ENCODE measurements around the gene PDE2A.

Gene PDE2A

DNA sequence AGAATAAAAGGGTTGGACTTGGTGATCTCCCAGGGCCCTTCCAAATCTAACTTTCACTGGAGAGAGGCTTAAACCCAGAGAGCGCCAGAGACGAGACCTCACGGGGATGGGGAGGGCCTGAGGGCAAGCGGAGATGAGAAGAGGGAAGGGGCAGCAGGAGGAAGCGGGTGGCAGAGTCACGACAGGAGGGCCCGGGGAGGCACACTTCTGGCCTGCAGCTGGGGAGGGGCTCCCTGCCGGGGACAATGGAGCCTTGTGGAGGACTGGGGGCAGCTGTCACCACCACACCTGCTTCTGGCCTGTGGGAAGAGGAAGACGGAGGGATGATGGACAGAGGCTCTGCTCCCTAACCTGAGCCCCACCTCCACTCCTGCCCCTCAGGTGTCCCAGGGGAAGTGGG is 40.2 kb downstream of the PDE2A start:
- no peak for DNase-seq

DNA sequence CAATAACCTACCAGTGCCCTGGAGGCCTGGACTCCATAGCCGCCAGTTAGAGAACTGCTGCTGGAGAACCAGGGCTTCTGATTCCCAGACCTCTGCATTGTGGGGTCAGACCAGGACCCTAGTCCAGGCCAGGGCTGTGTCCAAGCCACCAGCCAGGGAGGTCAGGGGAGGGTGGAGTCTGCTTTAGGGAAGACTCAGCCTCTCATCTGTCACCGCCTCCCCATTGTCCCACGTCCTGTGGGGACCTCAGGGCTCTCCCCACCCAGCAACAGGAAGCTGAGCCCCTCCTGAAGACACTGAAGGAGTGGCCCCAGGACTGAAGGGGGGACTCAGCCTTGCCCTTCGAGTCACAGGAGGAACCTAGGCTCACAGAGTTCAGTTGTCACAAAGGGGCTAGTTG is 41.2 kb downstream of the PDE2A start:
- DNase-seq: no peak

DNA sequence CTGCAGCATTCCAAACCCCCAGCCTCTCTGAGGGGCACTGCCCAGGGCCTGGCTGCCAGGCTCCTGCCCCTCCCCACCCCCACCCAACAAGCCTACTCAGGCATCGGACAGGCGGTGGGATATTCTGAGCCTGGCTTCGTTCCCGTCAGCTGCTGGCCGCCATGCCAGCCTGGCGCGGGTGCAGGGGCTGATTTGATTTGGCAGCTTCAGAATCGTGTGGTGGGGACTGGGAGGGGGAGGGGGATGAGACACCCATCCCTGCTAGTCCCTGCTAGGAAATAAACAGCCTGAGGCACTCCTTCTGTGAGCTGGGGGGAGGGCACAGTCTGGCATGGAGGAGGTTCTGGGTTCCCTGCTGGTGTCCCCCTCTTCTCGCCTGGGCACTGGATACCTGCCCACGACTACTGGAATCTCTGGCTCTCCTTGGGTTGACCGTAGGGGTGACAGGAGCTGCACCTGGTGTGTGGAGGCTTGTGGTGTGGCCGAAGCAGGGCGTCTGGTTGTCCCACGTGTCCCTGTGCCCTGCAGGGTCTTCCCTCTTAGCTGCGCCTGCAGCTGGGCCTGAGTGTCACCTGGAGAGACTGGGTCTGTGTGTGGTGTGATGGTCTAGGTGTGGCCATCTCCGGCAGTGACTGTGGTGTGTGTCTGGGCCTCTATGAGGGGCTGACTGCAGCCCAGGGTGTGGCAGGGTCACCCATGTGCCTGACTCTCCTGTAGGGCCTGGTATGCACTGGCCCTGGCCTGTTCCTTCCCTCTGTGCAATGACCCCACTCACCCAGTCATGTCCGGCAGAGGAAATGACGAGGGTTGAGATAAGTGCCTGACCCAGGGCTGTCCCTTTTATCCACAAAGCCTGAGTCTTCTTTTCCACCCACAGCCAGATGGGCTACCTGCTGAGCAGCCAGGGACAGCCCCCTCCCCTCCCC is 42.2 kb downstream of the PDE2A start:
- no peak for DNase-seq

DNA sequence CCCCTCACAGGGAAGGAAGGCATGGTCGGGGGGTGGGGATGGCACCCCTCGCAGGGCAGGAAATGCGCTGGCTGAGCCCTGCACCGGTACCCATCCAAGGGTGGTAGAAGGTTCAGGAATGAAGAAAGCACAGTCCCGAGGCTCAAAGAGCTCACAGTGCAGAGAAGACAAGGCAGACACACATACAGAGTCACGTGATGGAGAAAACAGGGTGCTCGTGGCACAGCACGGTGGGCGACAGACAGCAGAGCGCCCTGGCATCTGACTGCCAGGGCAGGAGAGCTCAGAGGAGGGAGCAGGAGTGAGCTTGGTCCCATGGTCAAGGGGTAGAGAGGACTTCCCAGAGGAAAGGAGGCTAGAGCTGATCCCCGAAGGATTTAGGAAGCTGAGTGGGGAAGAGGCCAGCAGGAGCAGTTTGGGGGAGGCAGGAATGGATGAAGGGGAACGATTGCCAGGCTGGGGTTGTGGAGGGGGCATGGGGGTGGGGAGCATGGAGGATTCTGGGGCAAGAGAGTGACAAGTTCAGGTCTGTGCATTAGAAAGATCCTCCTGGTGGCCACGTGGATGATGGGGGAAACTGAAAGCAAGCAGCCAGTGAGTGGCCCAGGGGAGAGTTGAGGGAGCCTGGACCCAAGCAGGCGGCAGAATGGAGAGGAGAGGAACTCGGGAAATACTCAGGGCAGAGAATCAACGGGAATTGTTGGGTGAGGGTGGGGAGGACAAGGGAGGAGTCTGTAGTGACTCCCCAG is 43.9 kb downstream of the PDE2A start:
- no peak for DNase-seq

DNA sequence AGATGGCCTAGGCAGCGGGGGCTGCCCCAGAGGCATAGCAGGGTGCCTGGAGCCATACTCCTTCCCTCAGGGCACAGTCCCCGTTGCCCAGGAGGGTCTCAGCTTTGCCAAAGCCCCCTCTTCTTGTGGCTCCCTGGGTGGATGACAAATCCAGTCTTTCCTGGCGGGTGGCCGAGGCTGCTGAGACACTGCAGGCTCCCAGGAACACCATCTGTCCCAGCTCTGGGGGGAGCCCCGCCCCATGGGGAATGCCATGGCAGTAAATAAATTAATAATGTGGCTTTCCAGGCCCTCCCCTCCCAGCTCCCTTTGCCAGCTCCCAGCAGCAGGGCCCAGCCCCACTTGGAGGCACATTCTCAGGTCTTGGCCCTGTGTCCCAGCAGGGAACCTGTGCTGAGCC is 45.0 kb downstream of the PDE2A start:
- DNase-seq: no peak

DNA sequence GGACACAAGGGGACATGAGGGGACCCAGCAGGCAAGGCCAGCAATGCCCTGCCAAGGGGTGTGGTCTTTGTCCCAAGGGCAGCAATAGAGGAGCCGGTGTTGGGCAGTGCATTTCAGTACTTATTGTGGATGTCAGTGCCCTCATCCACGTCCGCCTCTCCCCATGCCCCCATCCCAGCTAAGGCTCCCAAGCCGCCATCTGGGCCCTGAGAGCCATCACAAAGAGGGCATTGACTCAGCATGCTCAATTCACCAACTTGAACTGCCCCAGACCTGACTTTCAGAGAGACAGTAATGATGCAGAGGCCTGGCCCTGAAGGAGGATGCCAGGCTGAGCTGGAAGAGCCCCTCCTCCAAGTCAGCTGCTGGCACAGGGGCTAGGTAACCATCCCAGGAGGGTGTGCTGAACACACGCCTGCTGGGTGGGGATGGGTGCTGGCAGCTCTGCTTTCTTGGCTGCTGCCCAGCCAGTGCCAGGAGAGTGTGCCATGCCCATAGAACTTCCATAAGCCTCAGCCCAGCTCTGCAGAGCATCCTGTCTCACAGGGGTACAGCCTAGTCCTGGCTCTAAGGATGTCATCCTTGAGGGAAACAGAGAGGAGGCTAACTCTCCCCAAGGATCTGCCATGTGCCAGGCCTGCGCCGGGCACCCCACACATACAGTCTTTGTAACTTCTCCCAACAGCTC is 46.5 kb downstream of the PDE2A start:
- DNase-seq: no peak

DNA sequence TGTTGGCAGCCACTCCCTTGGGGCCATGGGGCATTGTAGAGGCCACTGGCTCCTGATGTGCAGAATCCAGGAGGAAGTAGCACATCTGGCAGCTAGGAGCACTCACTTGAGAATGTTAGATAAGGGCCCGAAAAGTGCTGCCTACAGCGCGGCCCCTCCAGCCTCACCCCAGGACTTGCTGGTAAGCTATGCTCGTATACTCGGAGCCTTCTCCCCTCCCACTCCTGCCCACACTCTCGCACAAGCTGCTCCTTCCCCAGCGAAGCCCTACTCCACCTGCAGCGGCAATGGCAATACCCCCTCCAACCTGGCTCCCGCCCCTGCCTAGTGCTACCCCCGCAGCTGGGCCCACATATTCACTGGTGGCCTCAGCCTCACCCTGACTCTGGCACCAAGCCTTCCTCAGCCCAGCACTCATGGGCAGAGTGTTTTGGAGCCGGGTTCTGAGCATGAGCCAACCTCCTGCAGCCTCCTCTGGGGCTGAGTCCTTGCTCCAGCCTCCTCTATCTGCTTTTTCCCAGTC is 47.7 kb downstream of the PDE2A start:
- DNase-seq: no peak

DNA sequence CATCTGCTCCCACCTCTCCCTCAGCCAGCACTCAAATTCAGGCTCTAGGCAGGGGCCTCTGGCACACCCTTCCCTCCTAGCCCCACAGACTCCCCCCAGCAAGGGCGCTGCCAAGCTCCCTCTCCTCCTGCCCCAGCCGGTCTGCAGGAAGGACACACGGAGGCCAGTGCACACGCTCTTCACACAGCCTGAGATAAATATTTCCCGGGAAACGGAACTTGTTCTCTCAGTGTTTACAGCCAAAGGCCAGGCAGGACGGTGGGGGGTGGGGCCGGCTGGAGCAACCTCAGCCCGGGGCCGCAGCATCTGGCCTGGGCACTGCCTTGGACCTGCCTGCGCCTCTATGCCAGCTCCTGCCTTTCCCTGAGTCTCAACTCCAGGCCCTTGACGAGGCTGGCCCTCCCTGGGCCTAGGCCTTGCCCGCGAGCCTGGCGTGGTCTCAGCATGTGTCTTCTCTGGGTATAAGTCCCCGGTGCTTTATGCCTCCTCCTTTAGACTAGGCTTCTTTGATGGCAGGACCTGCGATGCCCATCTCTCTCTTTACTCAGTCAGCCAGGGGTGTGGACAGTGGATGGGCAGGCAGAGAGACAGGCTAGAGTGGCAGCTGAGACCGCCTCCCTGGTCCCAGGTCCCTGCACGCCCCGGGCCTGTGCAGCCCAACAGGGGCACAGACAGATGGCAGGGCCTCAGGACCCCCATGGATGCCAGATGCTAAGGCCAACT is 48.4 kb downstream of the PDE2A start:
- no peak for DNase-seq

DNA sequence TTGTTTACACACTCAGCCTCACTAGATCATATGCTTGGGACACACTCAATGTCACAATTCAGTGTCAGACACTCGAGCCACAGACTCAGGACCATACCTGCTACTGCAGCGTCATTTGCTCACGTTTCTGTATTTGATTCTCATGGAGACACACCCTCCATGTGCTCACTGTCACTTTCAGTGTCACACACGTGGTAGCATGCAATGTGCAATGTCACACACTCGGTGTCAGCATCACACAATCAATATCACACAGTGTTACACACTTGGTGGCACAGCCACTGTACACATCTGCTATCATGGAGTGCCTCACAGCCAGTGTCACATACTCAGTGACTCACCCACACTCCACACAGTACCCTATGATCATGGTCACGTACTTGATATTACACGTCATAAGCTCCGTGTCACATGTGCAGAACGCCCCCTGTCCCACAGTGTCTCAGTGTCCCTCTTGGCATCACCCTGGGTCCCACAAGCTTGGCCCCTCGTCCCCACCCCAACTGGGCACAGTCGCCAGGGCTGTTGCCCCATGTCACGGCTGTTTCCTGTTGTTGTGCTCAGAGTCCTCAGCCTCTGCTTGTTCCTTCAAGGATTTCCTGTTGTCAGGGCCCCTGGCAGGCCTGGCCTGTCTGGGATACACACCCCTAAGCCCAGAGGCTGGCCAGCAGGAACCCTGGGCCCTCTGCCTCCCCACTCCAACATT is 49.6 kb downstream of the PDE2A start:
- no peak for DNase-seq

DNA sequence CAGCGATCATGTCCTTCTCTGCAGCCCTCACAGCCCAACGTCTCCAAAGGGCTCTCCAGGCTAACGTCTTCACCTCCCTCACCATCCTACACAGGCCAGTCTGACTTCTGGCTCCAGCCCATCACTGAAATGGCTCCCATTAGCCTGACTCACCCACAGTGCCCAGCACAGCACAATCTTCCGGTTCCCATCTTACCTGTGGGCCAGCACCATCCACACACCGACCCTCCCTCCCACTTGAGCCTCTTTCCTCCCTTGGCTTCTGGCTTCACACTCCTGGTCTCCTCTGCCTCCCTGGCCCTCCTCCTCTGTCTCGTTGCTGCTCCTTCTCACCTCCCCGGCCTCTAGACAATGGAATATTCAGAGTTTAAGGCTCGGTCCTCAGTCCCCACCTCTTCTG is 51.2 kb downstream of the PDE2A start:
- DNase-seq: no peak

DNA sequence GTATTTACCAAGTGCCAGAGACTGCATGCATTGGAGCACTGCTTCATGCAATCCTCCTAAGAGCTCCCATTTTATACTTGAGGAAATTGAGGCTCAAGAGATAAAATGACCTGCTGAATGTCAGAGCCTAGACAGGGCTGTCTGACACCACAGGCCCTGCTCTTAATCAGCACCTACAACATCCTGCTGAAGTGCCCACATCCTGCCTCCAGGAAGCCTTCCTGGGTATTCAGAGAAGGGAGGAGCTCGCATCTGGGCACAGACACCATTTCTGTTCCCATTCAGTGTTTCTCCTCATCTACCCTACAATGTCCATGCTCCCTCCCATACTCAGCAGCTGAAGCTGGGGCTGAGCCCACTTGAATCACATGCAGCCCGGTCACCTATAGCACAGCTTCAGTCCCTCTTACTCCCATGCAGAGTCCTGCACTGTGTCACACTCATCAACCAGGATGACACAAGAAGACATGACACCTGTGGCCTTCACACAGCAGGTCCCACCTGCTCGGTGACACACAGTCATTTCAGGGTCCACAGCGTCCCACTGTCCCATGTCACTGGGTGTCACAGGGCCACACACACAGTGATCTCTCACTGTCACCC is 53.1 kb downstream of the PDE2A start:
- DNase-seq: no peak

DNA sequence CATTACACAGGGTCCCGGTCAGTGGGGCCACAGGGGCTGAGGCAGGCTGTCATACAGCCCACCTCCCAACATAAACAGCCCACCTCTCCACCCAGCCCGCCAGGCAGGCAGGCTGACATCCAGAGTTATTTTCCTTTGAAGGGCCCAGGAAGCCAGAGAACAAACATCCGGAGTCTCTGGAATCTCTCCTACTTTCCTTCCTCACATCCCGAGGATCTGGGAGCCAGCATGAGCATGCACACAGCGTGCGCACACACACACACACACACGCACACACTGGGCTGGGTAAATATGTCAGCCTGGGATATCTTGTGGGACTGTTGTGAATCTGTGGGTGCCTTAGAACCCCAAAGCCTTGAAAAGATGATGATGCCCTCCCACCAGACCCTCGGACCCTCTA is 55.4 kb downstream of the PDE2A start:
- DNase-seq: no peak

DNA sequence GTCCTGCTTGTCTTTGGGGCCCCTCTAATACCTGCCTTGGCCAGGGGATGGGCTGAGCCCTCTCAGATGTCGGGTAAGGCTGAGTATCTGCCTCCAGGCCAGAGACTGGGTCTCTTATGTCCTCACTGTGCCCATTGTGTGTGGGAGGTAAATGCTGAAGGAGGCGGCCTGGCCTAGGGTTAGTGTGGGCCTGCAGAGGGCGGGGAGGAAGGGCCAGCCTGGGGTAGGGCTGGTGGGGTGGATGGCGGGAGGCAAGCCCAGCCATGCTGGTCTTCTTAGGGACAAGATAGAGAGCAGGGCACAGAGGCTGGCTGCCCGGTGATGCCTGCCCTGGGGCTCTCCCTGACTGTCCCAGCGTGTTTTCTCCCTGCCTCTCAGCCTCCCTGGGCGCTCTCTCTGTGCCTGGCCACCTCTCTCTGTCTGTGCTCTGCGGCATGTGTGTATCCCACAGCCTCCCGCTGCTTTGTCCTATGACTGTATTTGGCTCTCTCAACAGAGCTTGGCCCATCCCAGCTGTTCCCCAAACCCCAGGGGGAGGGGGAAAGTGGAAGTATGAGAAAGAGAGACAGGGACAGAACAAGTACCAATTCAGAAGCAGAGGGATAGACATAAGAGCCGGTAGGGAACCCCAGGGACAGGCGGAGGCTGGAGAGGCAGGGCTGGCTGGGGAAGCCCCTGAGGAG is 57.0 kb downstream of the PDE2A start:
- DNase-seq: no peak

DNA sequence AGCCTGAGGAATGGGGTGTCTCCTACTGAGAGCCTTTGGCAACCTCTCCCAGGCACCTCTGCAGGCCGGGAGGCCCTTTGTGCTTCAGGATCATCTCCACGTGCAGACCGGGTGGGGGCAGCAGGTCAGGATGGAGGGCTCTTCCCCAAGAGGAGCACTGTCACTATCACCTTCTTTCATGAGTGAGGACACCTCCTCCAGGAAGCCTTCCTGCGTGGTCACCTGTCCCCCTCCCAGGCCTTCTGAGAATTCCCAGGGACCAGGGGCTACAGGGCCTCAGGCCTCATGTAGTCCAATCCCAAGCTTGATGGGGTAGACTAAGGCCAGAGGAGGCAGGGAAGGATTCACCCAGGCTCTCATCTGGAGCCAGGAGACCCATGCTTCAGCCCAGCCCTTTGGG is 57.6 kb downstream of the PDE2A start:
- no peak for DNase-seq

DNA sequence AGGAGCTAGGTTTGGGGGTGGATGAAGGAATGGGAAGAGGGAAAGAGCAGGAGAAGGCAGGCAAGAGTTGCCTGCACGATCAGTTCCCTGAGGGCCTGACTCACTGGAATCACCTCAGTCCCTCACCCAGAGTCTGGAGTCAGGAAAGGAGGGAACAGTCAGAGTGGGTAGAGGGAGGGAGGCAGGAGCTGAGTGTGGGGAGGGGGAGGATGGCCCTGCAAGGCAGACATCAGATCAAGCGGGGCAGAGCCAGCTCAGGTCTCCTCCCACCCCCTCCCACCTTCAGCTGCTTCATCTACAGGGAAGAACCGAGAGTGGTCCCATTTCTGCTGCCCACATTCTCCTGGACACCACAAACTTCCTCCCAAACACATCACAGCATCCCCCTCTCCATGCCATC is 58.9 kb downstream of the PDE2A start:
- DNase-seq: no peak

DNA sequence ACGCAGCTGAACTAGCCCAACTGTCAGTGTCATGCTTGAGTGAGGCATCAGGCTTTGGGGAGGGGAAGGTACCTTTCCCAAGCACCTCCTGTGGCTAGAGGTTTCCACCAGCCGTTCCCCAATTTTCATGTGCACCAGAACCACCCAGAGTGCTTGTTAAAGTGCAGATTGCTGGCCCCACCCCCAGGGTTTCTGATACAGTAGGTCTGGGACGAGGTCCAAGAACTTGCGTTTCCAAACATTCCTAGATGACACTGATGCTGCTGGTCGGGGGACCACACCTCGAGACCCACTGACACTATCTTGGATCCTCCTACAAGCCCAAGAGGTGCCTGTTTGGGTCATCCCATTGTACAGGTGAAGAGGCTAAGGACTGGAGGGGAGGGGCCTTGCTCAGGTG is 59.8 kb downstream of the PDE2A start:
- DNase-seq: no peak

DNA sequence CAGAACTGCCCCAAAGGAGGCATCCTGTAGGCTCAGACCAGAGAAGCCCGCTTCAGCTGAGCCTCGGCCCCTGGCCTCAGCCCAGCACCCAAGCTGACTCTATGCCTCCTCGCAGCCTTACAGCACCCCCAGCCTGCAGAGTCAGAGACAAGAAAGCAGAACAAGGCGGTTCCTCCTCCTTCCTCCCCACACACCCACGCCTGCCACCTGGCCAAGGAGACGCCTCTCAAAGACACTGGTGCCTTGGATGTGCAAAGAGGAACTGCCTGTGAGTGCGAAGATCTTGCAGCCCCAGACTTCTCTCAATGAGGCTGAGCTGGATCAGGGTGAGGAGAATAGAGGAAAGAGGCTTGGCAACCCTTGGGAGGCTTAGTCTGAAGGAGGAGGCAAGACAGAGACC is 60.2 kb downstream of the PDE2A start:
- no peak for DNase-seq

DNA sequence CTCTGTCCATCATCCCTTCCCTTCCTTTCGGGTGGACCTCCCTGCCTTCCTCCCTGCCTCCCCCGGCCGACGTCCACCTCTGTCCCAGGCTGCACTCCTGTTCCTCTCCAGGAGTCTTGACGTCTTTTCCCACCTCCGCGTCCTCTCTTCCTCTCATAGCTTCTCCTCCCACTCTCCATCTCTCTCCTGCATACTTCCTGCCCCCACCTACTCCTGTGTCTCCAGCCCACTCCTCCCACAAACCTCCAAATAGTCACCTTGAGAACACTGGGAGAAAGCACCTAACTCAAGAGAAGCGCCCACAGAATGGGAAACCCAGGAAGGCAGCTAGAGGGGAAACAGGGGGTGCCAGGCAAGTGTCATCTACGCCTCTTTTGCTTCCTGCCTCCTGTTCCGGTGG is 60.8 kb downstream of the PDE2A start:
- no peak for DNase-seq

DNA sequence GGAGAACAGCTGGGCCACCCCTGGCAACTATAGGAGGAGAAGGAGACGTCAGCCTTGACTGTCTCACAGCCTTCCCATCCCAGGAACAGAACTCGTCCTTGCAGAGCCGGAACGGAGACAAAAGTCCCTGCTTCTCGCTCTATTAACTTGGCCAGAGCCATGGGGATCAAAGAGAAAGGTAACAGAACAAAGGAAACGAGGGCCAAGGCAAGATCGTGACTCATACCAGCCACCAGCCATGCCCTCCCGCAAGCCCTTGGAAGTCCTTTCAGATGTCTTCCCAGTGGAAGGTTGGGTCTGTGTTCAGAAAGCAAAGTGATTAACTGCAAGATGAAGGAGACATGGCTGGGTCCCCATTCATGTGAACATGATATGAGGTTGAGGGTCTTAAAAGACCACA is 64.7 kb downstream of the PDE2A start:
- no peak for DNase-seq

DNA sequence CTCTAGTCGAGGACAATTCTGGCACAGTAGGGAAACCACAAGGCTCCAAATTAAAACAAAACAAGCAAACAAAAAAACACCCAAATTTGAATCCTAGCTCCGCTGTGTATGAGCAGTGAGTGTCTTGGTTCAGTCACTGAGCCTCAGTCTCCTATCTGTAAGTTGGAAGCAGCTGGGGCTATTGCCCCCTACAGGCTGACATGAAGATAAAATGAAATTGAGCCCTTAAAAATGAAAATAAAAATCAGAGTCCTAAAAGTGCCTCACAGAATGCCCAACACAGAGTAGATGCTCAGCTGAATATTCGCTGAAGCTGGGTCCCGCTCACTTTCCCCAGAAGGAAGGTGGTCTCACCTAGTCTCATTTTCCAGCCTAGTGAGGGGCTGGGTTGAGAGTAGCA is 65.2 kb downstream of the PDE2A start:
- DNase-seq: no peak

DNA sequence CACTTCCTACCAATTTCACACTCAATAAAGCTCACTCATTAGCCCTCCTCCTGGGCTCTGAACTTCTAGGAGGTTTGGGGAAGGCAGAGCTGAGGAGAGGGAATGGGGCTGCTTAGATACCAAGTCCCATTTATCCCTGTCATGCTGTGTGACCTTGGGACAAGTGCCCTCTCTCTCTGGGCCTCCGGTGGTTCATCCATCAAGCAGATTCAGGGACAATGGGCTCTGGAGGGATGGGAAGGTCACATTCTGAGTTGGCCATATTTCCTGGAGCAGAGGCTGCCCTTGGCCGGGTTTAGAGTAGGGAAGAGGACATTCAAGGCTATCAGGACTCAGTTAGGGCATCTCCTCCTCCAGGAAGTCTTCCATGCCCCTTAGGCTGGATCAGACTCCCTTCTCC is 66.7 kb downstream of the PDE2A start:
- no peak for DNase-seq
